T-helper 17 cell (primary cell): ENCODE data around the gene PTGES3L. TPM values are rescaled to one million over a fixed set of nuclear protein-coding genes. Genes with fewer than 3 reads are reported as not detected.
A peak's percentile ranks its signal among the peaks of the same experiment; 100 is the strongest.

ENCODE experiments used
- ATAC-seq: fragments of 150-1000 bp; cut with Tn5 transposase; 2 replicates; pipeline ENCODE4 v1.10.0; 2021; ENCODE audit warnings: mild to moderate bottlenecking, moderate library complexity
- DNase-seq, 3 donors: peaks; one replicate each; pipeline versions ENCODE4 v3.0.0 to v3.0.0-alpha.2; 2020 to 2021
- H3K9me3 ChIP-seq: one replicate; pipeline ENCODE4 v1.7.0; 2013; ENCODE audit warnings: low read length, mild to moderate bottlenecking; ENCODE audit not compliant: control insufficient read depth, poor library complexity, severe bottlenecking
- H3K27ac Mint-ChIP-seq: one replicate; pipeline ENCODE4 v1.8.0; 2022; ENCODE audit warnings: mild to moderate bottlenecking, moderate library complexity, mixed read lengths
- H3K27me3 Mint-ChIP-seq: one replicate; pipeline ENCODE4 v1.8.0; 2022; ENCODE audit warnings: mixed read lengths
- H3K36me3 Mint-ChIP-seq: one replicate; pipeline ENCODE4 v1.8.0; 2022; ENCODE audit warnings: low read depth, mixed read lengths
- H3K4me1 Mint-ChIP-seq: one replicate; pipeline ENCODE4 v1.8.0; 2022; ENCODE audit warnings: mild to moderate bottlenecking, mixed read lengths
- H3K4me3 Mint-ChIP-seq: one replicate; pipeline ENCODE4 v1.8.0; 2022; ENCODE audit warnings: mild to moderate bottlenecking, moderate library complexity, mixed read lengths
- total RNA-seq, 4 donors: library from RNA in 2 of 4; stranded (reverse) in 2 of 4; gene quantifications; one replicate each; pipeline ENCODE4 v1.2.3 and lab custom pipeline; 2022 to 2026

The PTGES3L gene
- total RNA-seq, 2 donors from 2014 or later = 2.3 TPM; not detected in 1

GRCh38 chr17:43019418-43019817 is 39.5 kb upstream of the PTGES3L start:
- H3K4me3 Mint-ChIP-seq = peak overlapping the region; percentile 56
- H3K9me3 ChIP-seq = no peaks in the 10 kb centered on the region
- H3K27me3 Mint-ChIP-seq = no peaks in the 10 kb centered on the region
- peaks cover 35% of the 10 kb centered on the region for H3K4me1 Mint-ChIP-seq
- DNase-seq (no peak), ATAC-seq (no peak)
- H3K27ac Mint-ChIP-seq = peak overlapping the region; percentile 89
- H3K36me3 Mint-ChIP-seq = peaks cover 2% of the 10 kb centered on the region

DNA sequence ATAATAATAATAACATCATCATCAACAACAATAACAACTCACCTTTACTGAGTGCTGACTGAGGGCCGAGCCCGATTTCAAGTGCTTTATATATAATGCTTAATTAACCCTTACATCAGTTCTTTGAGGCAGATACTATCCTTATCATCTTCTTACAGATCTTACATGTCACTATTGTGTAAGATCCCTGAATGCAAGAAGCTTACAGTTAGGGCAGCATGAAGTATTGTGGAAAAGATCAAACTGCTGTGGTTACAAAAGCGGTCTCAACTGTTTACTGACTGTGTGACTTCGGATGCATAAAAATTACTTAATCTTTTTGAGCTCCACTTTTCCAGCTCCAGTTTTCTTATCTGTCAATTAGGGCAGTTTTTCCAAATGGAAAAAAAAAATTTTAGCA is 39.1 kb upstream of the PTGES3L start:
- peaks cover 32% of the 10 kb centered on the region for H3K4me1 Mint-ChIP-seq
- peaks cover 2% of the 10 kb centered on the region for H3K36me3 Mint-ChIP-seq
- H3K4me3 Mint-ChIP-seq = peak overlapping the region; percentile 53
- peak overlapping the region; percentile 94 for H3K27ac Mint-ChIP-seq
- no peaks in the 10 kb centered on the region for H3K27me3 Mint-ChIP-seq
- no peaks in the 10 kb centered on the region for H3K9me3 ChIP-seq
- DNase-seq = no peak
- ATAC-seq = peak; percentile 36

GRCh38 chr17:43018008-43018853 is 38.4 kb upstream of the PTGES3L start:
- Mint-ChIP-seq H3K27ac (peak overlapping the region; percentile 94), H3K27me3 (no peaks in the 10 kb centered on the region), H3K4me3 (peak overlapping the region; percentile 53), H3K36me3 (peaks cover 2% of the 10 kb centered on the region), H3K4me1 (peaks cover 32% of the 10 kb centered on the region)
- H3K9me3 ChIP-seq = no peaks in the 10 kb centered on the region
- peak in 2 of 3 donors; percentile 36 to 43 for DNase-seq
- peak; percentile 76 for ATAC-seq

DNA sequence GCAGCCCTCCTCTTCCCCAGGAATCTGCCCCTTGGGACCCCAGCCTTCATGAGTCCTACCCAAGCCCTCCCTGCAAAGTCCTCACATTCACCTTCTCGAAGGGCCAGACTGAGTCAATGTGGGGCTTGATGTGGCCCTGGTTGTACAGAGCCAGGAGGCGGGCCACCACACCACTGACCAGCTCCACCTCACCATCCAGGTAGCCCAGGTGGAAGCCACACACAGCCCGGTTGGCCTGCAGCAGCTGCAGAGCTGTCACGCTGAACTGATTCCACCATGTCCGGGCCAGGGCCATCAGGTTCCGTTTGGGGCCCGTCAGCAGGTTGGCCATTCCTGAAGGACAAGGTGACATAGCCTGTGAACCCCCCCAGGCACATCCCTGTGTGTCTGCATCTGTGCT is 36.3 kb upstream of the PTGES3L start:
- H3K9me3 ChIP-seq = no peaks in the 10 kb centered on the region
- Mint-ChIP-seq H3K27me3 (no peaks in the 10 kb centered on the region), H3K36me3 (peaks cover 2% of the 10 kb centered on the region), H3K27ac (peak overlapping the region; percentile 29), H3K4me3 (peak overlapping the region; percentile 21), H3K4me1 (peaks cover 30% of the 10 kb centered on the region)
- DNase-seq (no peak), ATAC-seq (no peak)

DNA sequence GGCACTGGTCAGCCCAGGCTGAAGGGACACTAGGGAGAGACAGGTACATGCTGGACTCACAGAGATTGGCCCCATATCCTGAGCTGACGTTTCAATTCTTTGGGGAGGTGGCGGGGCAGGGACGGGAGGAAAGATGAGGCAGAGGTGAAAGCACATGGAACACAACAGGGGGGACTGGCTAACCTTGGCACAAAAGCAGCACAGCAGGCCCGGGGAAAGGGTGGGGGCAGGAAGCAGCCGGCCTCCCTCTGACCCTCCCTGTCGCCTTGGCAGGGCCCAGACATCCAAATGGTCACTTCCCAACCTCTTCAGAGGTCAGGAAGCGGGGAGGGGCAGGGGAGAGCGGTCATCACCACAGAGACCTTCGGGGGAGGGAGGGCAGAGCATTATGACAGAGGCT is 35.7 kb upstream of the PTGES3L start:
- no peak for ATAC-seq
- no peak for DNase-seq
- Mint-ChIP-seq H3K27ac (peak overlapping the region; percentile 84), H3K36me3 (peaks cover 2% of the 10 kb centered on the region), H3K4me3 (no peak overlapping the region), H3K4me1 (peaks cover 27% of the 10 kb centered on the region), H3K27me3 (no peaks in the 10 kb centered on the region)
- H3K9me3 ChIP-seq = no peaks in the 10 kb centered on the region

- ATAC-seq (no peak), DNase-seq (no peak)
- H3K27me3 Mint-ChIP-seq = no peaks in the 10 kb centered on the region
- peak overlapping the region; percentile 84 for H3K27ac Mint-ChIP-seq
- peaks cover 2% of the 10 kb centered on the region for H3K36me3 Mint-ChIP-seq
- peaks cover 27% of the 10 kb centered on the region for H3K4me1 Mint-ChIP-seq
- H3K4me3 Mint-ChIP-seq = no peak overlapping the region
- H3K9me3 ChIP-seq = no peaks in the 10 kb centered on the region
These were observed 35.0 kb upstream of the PTGES3L start for GRCh38 chr17:43014649-43015542.

DNA sequence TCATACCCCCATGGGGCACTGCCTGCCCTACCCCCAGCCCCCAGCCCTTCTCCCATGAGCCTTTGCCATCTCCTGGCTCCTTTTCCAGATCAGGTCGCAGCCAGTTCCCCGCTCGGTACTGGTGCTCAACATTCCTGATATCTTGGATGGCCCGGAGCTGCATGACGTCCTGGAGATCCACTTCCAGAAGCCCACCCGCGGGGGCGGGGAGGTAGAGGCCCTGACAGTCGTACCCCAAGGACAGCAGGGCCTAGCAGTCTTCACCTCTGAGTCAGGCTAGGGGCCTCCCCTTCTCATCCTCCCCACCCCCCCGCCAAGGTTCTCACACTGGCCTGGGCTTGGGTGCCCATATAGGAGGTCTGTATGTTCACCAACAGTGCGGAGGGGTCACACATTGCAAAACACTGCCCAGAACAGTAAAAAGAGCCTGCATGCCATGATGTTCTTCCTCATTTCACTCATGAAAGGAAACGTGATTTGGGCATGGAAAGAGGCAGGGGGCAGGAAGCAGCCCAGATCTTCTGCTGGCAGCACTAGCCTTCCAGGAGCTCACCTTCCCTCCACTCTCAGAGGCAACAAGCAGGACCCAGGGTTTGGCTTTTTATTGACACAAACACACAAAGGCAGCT is 34.3 kb upstream of the PTGES3L start:
- Mint-ChIP-seq H3K27ac (peak overlapping the region; percentile 84), H3K4me1 (peaks cover 21% of the 10 kb centered on the region), H3K4me3 (no peak overlapping the region), H3K27me3 (no peaks in the 10 kb centered on the region), H3K36me3 (peaks cover 2% of the 10 kb centered on the region)
- H3K9me3 ChIP-seq = no peaks in the 10 kb centered on the region
- no peak for DNase-seq
- no peak for ATAC-seq

GRCh38 chr17:43013296-43013695 is 33.4 kb upstream of the PTGES3L start:
- peaks cover 14% of the 10 kb centered on the region for H3K4me1 Mint-ChIP-seq
- ATAC-seq = no peak
- no peak overlapping the region for H3K4me3 Mint-ChIP-seq
- no peaks in the 10 kb centered on the region for H3K27me3 Mint-ChIP-seq
- no peak for DNase-seq
- peak overlapping the region; percentile 45 for H3K27ac Mint-ChIP-seq
- H3K36me3 Mint-ChIP-seq = peaks cover 2% of the 10 kb centered on the region
- H3K9me3 ChIP-seq = no peaks in the 10 kb centered on the region

DNA sequence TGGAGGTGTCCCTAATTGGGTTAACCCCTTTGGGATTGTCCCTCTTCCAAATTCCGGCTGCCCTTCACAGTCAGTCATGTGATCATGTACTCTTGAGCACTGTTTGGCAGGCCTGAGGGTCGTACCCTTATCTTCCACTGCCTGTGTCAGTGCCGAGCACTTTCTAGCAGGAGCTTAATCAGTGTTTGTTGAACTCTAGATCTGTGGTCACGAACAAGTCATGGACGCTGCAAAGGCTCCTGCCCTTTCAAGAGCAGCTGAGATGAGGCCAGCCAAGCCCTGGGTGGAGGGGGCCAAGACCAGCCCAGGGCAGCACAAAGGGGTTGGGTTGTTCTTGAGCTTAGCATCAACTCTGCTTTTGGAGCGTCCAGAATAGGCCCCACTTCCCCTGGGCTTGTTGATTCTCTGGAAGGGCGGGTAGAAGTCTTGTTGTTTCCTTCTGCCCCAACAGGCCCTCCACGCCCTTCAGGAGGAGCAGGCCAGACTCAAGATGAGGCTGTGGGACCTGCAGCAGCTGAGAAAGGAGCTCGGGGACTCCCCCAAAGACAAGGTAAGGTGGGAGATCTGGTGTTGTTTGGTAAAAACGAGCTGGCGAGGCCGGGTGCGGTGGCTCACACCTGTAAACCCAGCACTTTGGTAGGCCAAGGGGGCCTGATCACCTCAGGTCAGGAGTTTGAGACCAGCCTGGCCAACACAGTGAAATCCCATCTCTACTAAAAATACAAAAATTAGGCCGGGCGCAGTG is 32.0 kb upstream of the PTGES3L start:
- ATAC-seq (no peak), DNase-seq (no peak)
- no peak overlapping the region for H3K4me3 Mint-ChIP-seq
- no peak overlapping the region for H3K27ac Mint-ChIP-seq
- H3K27me3 Mint-ChIP-seq = no peaks in the 10 kb centered on the region
- peaks cover 2% of the 10 kb centered on the region for H3K36me3 Mint-ChIP-seq
- no peaks in the 10 kb centered on the region for H3K9me3 ChIP-seq
- H3K4me1 Mint-ChIP-seq = peaks cover 11% of the 10 kb centered on the region

DNA sequence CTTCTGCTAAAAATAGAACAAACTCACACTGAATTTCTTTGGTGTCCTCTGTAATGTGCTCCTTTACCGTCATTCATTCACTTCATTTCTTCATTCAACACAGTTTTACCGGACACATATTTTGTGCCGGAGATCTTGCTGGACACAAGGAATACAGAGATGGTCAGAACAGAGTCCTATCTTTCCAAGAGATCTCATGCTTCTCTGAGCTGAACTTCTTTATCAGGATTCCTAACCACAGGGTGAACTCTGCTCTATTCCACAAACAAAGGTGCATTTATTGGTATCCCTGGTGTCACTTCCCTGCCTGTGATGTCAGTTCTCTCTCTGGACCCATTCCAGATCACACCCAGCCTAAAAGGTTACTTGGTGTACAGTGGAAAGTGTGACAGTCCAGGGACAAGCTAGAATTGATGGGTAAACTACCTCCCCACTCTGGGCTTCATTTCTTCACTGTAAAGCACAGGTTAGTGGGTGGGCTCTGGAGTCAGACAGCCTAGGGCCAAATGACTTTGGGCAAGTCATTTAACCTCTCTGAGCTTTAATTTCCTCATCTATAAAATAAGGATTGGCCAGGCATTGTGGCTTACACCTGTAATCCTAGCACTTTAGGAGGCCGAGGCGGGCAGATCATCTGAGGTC is 30.9 kb upstream of the PTGES3L start:
- no peak for ATAC-seq
- H3K36me3 Mint-ChIP-seq = peaks cover 2% of the 10 kb centered on the region
- no peaks in the 10 kb centered on the region for H3K9me3 ChIP-seq
- H3K4me3 Mint-ChIP-seq = no peak overlapping the region
- DNase-seq = no peak
- H3K27ac Mint-ChIP-seq = no peak overlapping the region
- H3K27me3 Mint-ChIP-seq = no peaks in the 10 kb centered on the region
- H3K4me1 Mint-ChIP-seq = peaks cover 17% of the 10 kb centered on the region

GRCh38 chr17:43006639-43007551 is 27.0 kb upstream of the PTGES3L start, which contains the start of gene IFI35:
Gene IFI35, plus strand, starts transcription at chr17:43006784. Its CDS starts 164 bp downstream, at chr17:43006948.
- Mint-ChIP-seq H3K4me1 (peaks cover 17% of the 10 kb centered on the region), H3K4me3 (peak within 1 kb of the TSS; percentile 99), H3K36me3 (no peaks in the 10 kb centered on the region), H3K27ac (peak within 1 kb of the TSS; percentile 96), H3K27me3 (no peaks in the 10 kb centered on the region)
- peak; percentile 63 to 73 (median 71) for DNase-seq
- no peaks in the 10 kb centered on the region for H3K9me3 ChIP-seq
- ATAC-seq = peak; percentile 98
